H1 (cell line): ENCODE measurements around the gene PDE9A. TPM values are rescaled to one million over a fixed set of nuclear protein-coding genes. Genes with fewer than 3 reads are reported as not detected.

Source experiments
- CTCF ChIA-PET: fragments of 300-600 bp; sonication (Branson Sonifier 250); formaldehyde crosslinking; loops from one replicate; lab custom pipeline; 2021; ENCODE audit not compliant: partially characterized antibody; lab: Charles Lee
- POLR2A ChIA-PET: fragments of 300-600 bp; sonication (Branson Sonifier 250); formaldehyde crosslinking; loops from one replicate; lab custom pipeline; 2021; ENCODE audit warnings: inconsistent platforms; ENCODE audit not compliant: partially characterized antibody; lab: Charles Lee
- DNase-seq, 2 experiments: peaks; one replicate each; pipeline versions ENCODE4 v3.0.0 to v3.0.0-alpha.2; 2010 to 2022; ENCODE audit warnings: low spot score in 2 of 2, low read depth in 1 of 2, mixed read lengths in 1 of 2
- FAIRE-seq: peaks from 2 replicates; lab custom pipeline; 2011; peaks lifted over from hg19 to GRCh38; lab: Jason Lieb, UNC
- H2AFZ ChIP-seq: 2 replicates; pipeline ENCODE4 v1.8.1; 2012; ENCODE audit warnings: low read length, inconsistent platforms
- H2AK5ac ChIP-seq: 2 replicates; pipeline ENCODE4 v1.6.1; 2013; ENCODE audit warnings: low read depth, low read length
- H2BK120ac ChIP-seq: replicated peaks from 2 replicates; pipeline ENCODE3; 2013; ENCODE audit warnings: low read depth, low read length, inconsistent platforms
- H2BK12ac ChIP-seq: 2 replicates; pipeline ENCODE4 v1.6.1; 2013; ENCODE audit warnings: low read depth, low read length
- H2BK15ac ChIP-seq: 2 replicates; pipeline ENCODE4 v1.6.1; 2013; ENCODE audit warnings: low read length
- H2BK20ac ChIP-seq: 2 replicates; pipeline ENCODE4 v1.6.1; 2013; ENCODE audit warnings: low read length
- H2BK5ac ChIP-seq: 2 replicates; pipeline ENCODE4 v1.6.1; 2013; ENCODE audit warnings: low read depth, low read length
- H3K14ac ChIP-seq: 2 replicates; pipeline ENCODE4 v1.6.1; 2013; ENCODE audit warnings: inconsistent platforms; ENCODE audit not compliant: insufficient read length
- H3K18ac ChIP-seq: 2 replicates; pipeline ENCODE4 v1.6.1; 2013; ENCODE audit warnings: low read length; ENCODE audit errors: extremely low read depth
- H3K23ac ChIP-seq: 2 replicates; pipeline ENCODE4 v1.6.1; 2013; ENCODE audit warnings: inconsistent platforms; ENCODE audit not compliant: insufficient read length
- H3K23me2 ChIP-seq: 2 replicates; pipeline ENCODE4 v1.6.1; 2013; ENCODE audit warnings: low read depth, low read length
- H3K27ac ChIP-seq: 2 replicates; pipeline ENCODE4 v1.6.1; 2011; ENCODE audit warnings: low read depth, low read length, inconsistent platforms
- H3K27me3 ChIP-seq, 4 experiments: replicated peaks in 1 of 4; 1 replicate in 1 of 4; 2 replicates in 3 of 4; pipeline versions ENCODE4 v1.6.1 to v1.8.1; 2011 to 2013; ENCODE audit warnings: low read length in 3 of 4, mild to moderate bottlenecking in 3 of 4, inconsistent platforms in 2 of 4, mixed read lengths in 2 of 4, moderate library complexity in 1 of 4; ENCODE audit not compliant: control insufficient read depth in 3 of 4, insufficient read depth in 3 of 4; ENCODE audit errors: extremely low read depth in 1 of 4
- H3K36me3 ChIP-seq, 4 experiments: 2 replicates each; pipeline versions ENCODE4 v1.6.1 to v1.8.1; 2011 to 2013; ENCODE audit warnings: mild to moderate bottlenecking in 4 of 4, low read length in 3 of 4, moderate library complexity in 2 of 4, control low read depth in 1 of 4, inconsistent platforms in 1 of 4; ENCODE audit not compliant: insufficient read depth in 4 of 4, control insufficient read depth in 2 of 4
- H3K4ac ChIP-seq: replicated peaks from 2 replicates; pipeline ENCODE3; 2013; ENCODE audit warnings: low read length, low read depth, mixed read lengths, inconsistent platforms; ENCODE audit not compliant: insufficient read length
- H3K4me1 ChIP-seq, 4 experiments: replicated peaks in 1 of 4; 1 replicate in 1 of 4; 2 replicates in 3 of 4; pipeline versions ENCODE4 v1.6.1 to v1.8.1; 2011 to 2013; ENCODE audit warnings: low read length in 3 of 4, inconsistent platforms in 2 of 4, mixed read lengths in 1 of 4; ENCODE audit not compliant: insufficient read depth in 4 of 4, control insufficient read depth in 3 of 4
- H3K4me2 ChIP-seq, 2 experiments: 2 replicates each; pipeline versions ENCODE4 v1.6.1 to v1.8.1; 2011 to 2013; ENCODE audit warnings: low read depth in 2 of 2, low read length in 2 of 2, control low read depth in 1 of 2, inconsistent platforms in 1 of 2, mild to moderate bottlenecking in 1 of 2; ENCODE audit not compliant: insufficient read depth in 1 of 2
- H3K4me3 ChIP-seq, 4 experiments: fragments of 200-600, 300-600 bp in 1 of 4; sonication (generic), shearing (Covaris generic), sonication (Bioruptor Twin) in 1 of 4; 2 replicates each; pipeline versions ENCODE4 v1.5.1 to v1.8.1; 2011 to 2016; ENCODE audit warnings: low read length in 4 of 4, low read depth in 3 of 4, control low read depth in 2 of 4, inconsistent platforms in 2 of 4, mild to moderate bottlenecking in 2 of 4, mixed read lengths in 1 of 4, moderate library complexity in 1 of 4; ENCODE audit not compliant: insufficient read depth in 2 of 4; ENCODE audit errors: extremely low read depth in 1 of 4
- H3K56ac ChIP-seq: replicated peaks from 2 replicates; pipeline ENCODE3; 2013; ENCODE audit warnings: low read depth, mild to moderate bottlenecking, mixed read lengths, low read length, inconsistent platforms; ENCODE audit not compliant: insufficient read length
- H3K79me1 ChIP-seq: 2 replicates; pipeline ENCODE4 v1.6.1; 2013; ENCODE audit warnings: low read depth, low read length, control low read depth
- H3K79me2 ChIP-seq, 2 experiments: 2 replicates each; pipeline versions ENCODE4 v1.6.1 to v1.8.1; 2012 to 2013; ENCODE audit warnings: low read length in 2 of 2, mild to moderate bottlenecking in 2 of 2, inconsistent platforms in 1 of 2; ENCODE audit not compliant: insufficient read depth in 2 of 2, control insufficient read depth in 1 of 2
- H3K9ac ChIP-seq, 4 experiments: replicated peaks in 1 of 4; 1 replicate in 1 of 4; 2 replicates in 3 of 4; pipeline versions ENCODE4 v1.6.1 to v1.8.1; 2011 to 2013; ENCODE audit warnings: low read depth in 3 of 4, low read length in 3 of 4, control low read depth in 2 of 4, mild to moderate bottlenecking in 2 of 4, moderate library complexity in 2 of 4, inconsistent platforms in 1 of 4; ENCODE audit errors: extremely low read depth in 1 of 4
- H3K9me3 ChIP-seq, 2 experiments: 2 replicates each; pipeline versions ENCODE4 v1.6.1 to v1.8.1; 2012 to 2013; ENCODE audit warnings: mild to moderate bottlenecking in 2 of 2, moderate library complexity in 2 of 2, control low read depth in 1 of 2, inconsistent platforms in 1 of 2, low read depth in 1 of 2, low read length in 1 of 2, mixed read lengths in 1 of 2; ENCODE audit not compliant: insufficient read depth in 2 of 2
- H4K20me1 ChIP-seq, 2 experiments: replicated peaks in 1 of 2; 2 replicates each; pipeline versions ENCODE3 to v1.8.1; 2011 to 2013; ENCODE audit warnings: inconsistent platforms in 2 of 2, low read length in 2 of 2, mild to moderate bottlenecking in 1 of 2; ENCODE audit not compliant: insufficient read depth in 2 of 2, control insufficient read depth in 1 of 2
- H4K5ac ChIP-seq: 2 replicates; pipeline ENCODE4 v1.6.1; 2013; ENCODE audit warnings: low read length, low read depth, mixed read lengths, inconsistent platforms; ENCODE audit not compliant: insufficient read length
- H4K8ac ChIP-seq: 2 replicates; pipeline ENCODE4 v1.8.0; 2013; ENCODE audit warnings: mild to moderate bottlenecking, moderate library complexity, low read length, inconsistent platforms; ENCODE audit not compliant: insufficient read depth; ENCODE audit errors: extremely low read depth
- H4K91ac ChIP-seq: replicated peaks from 2 replicates; pipeline ENCODE3; 2013; ENCODE audit warnings: low read length, mixed read lengths, inconsistent platforms; ENCODE audit not compliant: insufficient read length
- BACH1 ChIP-seq: IDR thresholded peaks from 2 replicates; pipeline ENCODE4 v1.6.1; 2012; ENCODE audit warnings: low read length, improper control_type of control experiment
- RNF2 ChIP-seq: fragments of 200-900, 300-1000 bp; sonication (generic); IDR thresholded peaks from 2 replicates; pipeline ENCODE4 v1.7.1; 2016; ENCODE audit warnings: borderline replicate concordance, low read depth, mild to moderate bottlenecking, antibody characterized with exemption, low read length; ENCODE audit not compliant: poor library complexity, severe bottlenecking; ENCODE audit errors: missing control alignments
- WGBS, 2 experiments: shearing (Covaris generic) in 1 of 2; methylation state at CpG; one replicate each; pipeline versions ENCODE4 v1.1.6 to v1.1.7; 2013 to 2015; ENCODE audit warnings: low lambda C conversion rate in 2 of 2, mixed read lengths in 2 of 2, inconsistent platforms in 1 of 2, low coverage in 1 of 2, missing lambda C conversion rate in 1 of 2; ENCODE audit not compliant: insufficient replicate concordance in 2 of 2, insufficient coverage in 1 of 2, insufficient read length in 1 of 2; ENCODE audit errors: extremely low coverage in 1 of 2, missing lambda C conversion rate in 1 of 2; 5-methylcytosine and 5-hydroxymethylcytosine counted together
- polyA plus RNA-seq, 7 experiments: library from polyadenylated mRNA; depleted of rRNA in 3 of 7; stranded (reverse) in 5 of 7; unstranded in 2 of 7; fragments of >200 nt in 5 of 7; fragments of 200-250 nt in 2 of 7; gene quantifications; 1 replicate in 5 of 7; 2 replicates in 1 of 7; 4 replicates in 1 of 7; pipeline versions ENCODE4 v1.2.1 to v1.2.3, GENCODE V29; 2011 to 2013; ENCODE audit warnings: missing spikeins in 2 of 7, mixed read lengths in 2 of 7
- total RNA-seq: library from RNA; stranded (reverse); fragmentation: NEBNext Ultra II Directional; extraction: Animal tissue kit (Norgen Biotek cat#: 25700); gene quantifications from 2 replicates; pipeline ENCODE4 v1.2.1, GENCODE V29; 2021

Gene PDE9A
- total and polyA plus RNA-seq, 2 of the 8 experiments (the other 6 are each of a cell fraction or from before 2014, with no cell fraction given) = 39.2 to 45.9 TPM

- Histone ChIP-seq H3K27me3 (no peaks in the 10 kb centered on the region; a peak in 1 of 7 replicates), H2BK120ac (no peak overlapping the region), H3K4me3 (no peak overlapping the region), H3K9me3 (peaks cover 0 to 3% of the 10 kb centered on the region in 2 experiments; a peak in 1 of 4 replicates), H3K79me1 (peaks cover 42% of the 10 kb centered on the region), H4K20me1 (peaks cover 43 to 68% of the 10 kb centered on the region in 2 experiments), H3K4me2 (no peak overlapping the region), H3K18ac (no peak overlapping the region), H3K27ac (no peak overlapping the region), H4K5ac (no peak overlapping the region), H3K36me3 (peaks cover 5 to 14% (median 10%) of the 10 kb centered on the region in 4 experiments), H2AK5ac (no peak overlapping the region), H3K79me2 (peaks cover 0 to 86% of the 10 kb centered on the region in 2 experiments; a peak in 3 of 4 replicates), H3K23me2 (peaks cover 12% of the 10 kb centered on the region; the same call in 1 of the 2 replicates), H3K56ac (no peak overlapping the region), H4K8ac (no peak overlapping the region), H3K9ac (no peak overlapping the region), H2BK20ac (no peak overlapping the region), H3K4me1 (peaks cover 13 to 34% (median 28%) of the 10 kb centered on the region in 4 experiments), H2AFZ (no peak overlapping the region), H3K23ac (no peak overlapping the region), H3K4ac (no peak overlapping the region), H2BK5ac (no peak overlapping the region), H2BK15ac (0 out of 2 replicates have a peak overlapping the region, but pooled peaks have one; percentile 37), H4K91ac (no peak overlapping the region), H2BK12ac (no peak overlapping the region), H3K14ac (no peak overlapping the region)
- no peak for TF ChIP-seq BACH1
- TF ChIP-seq RNF2 = no peak
- FAIRE-seq (no peak), DNase-seq (no peak)
- 80% methylated on average over 21 of the region's 21 CpGs; no CpG with 5 or more reads in 1 of the 2 experiments for WGBS, 2 experiments
- ChIA-PET POLR2A (interaction anchor here (1.1 kb wide), 1 partner anchor 17 kb away, joined by 3 read pairs; no protein-coding TSS in a partner anchor), CTCF (interaction anchor here (0.9 to 2.0 kb wide), 5 partner anchors 9 to 77 kb away, joined by 3 to 7 read pairs (median 4); no protein-coding TSS in a partner anchor)
These were observed 6.1 kb downstream of the PDE9A start for GRCh38 chr21:42659416-42660117.
